Heart right ventricle (tissue), 16 donors: Measurements from ENCODE around the gene SENP2. TPM values are rescaled to one million over a fixed set of nuclear protein-coding genes. Genes with fewer than 3 reads are reported as not detected.
"Not testable (repeated sequence)": the region's sequence is repeated elsewhere in the genome, so short reads cannot be mapped to it uniquely, and the experiment has no call there.

Experiments
- ATAC-seq, 8 donors: fragments of 200-7000 bp; cut with Tn5 transposase; one replicate each; pipeline ENCODE4 v1.9.1; 2020; ENCODE audit warnings: mild to moderate bottlenecking in 8 of 8, moderate library complexity in 8 of 8, moderate number of reproducible peaks in 1 of 8
- DNase-seq, 2 donors: peaks; one replicate each; pipeline ENCODE4 v3.0.0-alpha.2; 2020
- H3K27ac ChIP-seq, 10 donors: fragments of 200-600 bp; sonication (generic) in 2 of 10; one replicate each; pipeline versions ENCODE4 v1.5.0 to v1.8.0; 2020 to 2022; ENCODE audit warnings: mild to moderate bottlenecking in 3 of 10
- H3K27me3 ChIP-seq, 7 donors: fragments of 200-600 bp; one replicate each; pipeline ENCODE4 v1.8.0; 2021 to 2022; ENCODE audit warnings: mild to moderate bottlenecking in 2 of 7
- H3K36me3 ChIP-seq, 9 donors: fragments of 200-600 bp; sonication (generic) in 1 of 9; one replicate each; pipeline versions ENCODE4 v1.5.0 to v1.8.0; 2020 to 2022; ENCODE audit warnings: mild to moderate bottlenecking in 2 of 9
- H3K4me1 ChIP-seq, 9 donors: fragments of 200-600 bp; sonication (generic) in 1 of 9; one replicate each; pipeline versions ENCODE4 v1.5.0 to v1.8.0; 2020 to 2022; ENCODE audit warnings: mild to moderate bottlenecking in 4 of 9
- H3K4me3 ChIP-seq, 10 donors: fragments of 200-600 bp; sonication (generic) in 2 of 10; one replicate each; pipeline versions ENCODE4 v1.5.0 to v1.8.0; 2020 to 2022; ENCODE audit warnings: mild to moderate bottlenecking in 7 of 10, moderate library complexity in 2 of 10
- H3K9me3 ChIP-seq, 11 donors: fragments of 200-600 bp in 10 of 11; sonication (generic) in 2 of 11; one replicate each; pipeline versions ENCODE4 v1.5.0 to v1.8.0; 2013 to 2022; ENCODE audit warnings: mild to moderate bottlenecking in 2 of 11, control low read depth in 1 of 11, moderate library complexity in 1 of 11
- WGBS, 2 donors: extraction: QIAGEN DNeasy Blood & Tissue Kit; methylation state at CpG; one replicate each; pipeline ENCODE4 v1.1.7; 2013; ENCODE audit warnings: inconsistent platforms in 1 of 2; 5-methylcytosine and 5-hydroxymethylcytosine counted together
- intact Hi-C, 10 donors: fragments of 100-400 bp; cut with DNase I; formaldehyde crosslinking; loops; one replicate each; pipeline versions ENCODE4 v1.11.1 to v1.14.2; 2022
- polyA plus RNA-seq, 2 donors: library from polyadenylated mRNA; stranded (reverse); fragments of 200-250 nt; gene quantifications; one replicate each; pipeline ENCODE4 v1.2.3, GENCODE V29; 2013
- total RNA-seq, 10 donors: library from RNA; stranded (reverse); fragmentation: NEBNext Ultra II Directional in 3 of 10; extraction: Animal tissue kit (Norgen Biotek cat#: 25700) in 3 of 10; gene quantifications; one replicate each; pipeline versions ENCODE4 v1.2.1 to v1.2.4, GENCODE V29; 2021 to 2023
- TF ChIP-seq, protein P1 (sequence below), 9 donors: fragments of 200-600 bp; sonication (generic) in 2 of 9; IDR thresholded peaks; one replicate each; pipeline versions ENCODE4 v1.5.0 to v1.8.0; 2021 to 2022; ENCODE audit warnings: antibody characterized with exemption in 9 of 9, mild to moderate bottlenecking in 5 of 9, moderate library complexity in 1 of 9
- donor health status: Arrhythmogenic right ventricular cardiomyopathy.
- donor health status: ischemic (EF 13 %, LVEDD 7.1; RV severe dilation, severe dysfunction).
- donor health status: healthy with polysubstance abuse.
- donor health status: DM: no; HTN: yes; CAD: no.
- donor health status: DM: no; HTN: no; CAD: no.
- donor health status: ischemic (EF 25% LVEDD 6.9; RV normal size, moderate dysfunction).
- donor health status: ischemic (EF 25% LVEDD 5.7; RV mildly dilated, moderate dysfunction).
- donor health status: healthy.
- donor health status: DM: yes; HTN: yes; CAD: no.
- donor health status: Ischemic cardiomyopathy.
- donor health status: ischemic (EF 35%, LVEDD 5.7; RV mildly dilated, moderate dysfunction).
- donor health status: nonischemic (EF 11% LVEDD 7.7; RV severe dilation, severe dysfunction).
- donor health status: DM: yes; HTN: yes; CAD: no.
- donor health status: PGD.
- donor health status: ischemic (EF 29% LVEDD 5.4; RV normal size, mild dysfunction).
- donor health status: nonischemic (EF 23%, LVEDD 6.1; RV moderate dilation, normal function).

The SENP2 gene
- total and polyA plus RNA-seq, 12 donors: 7.9 to 46.5 (median 34.9) TPM

DNA sequence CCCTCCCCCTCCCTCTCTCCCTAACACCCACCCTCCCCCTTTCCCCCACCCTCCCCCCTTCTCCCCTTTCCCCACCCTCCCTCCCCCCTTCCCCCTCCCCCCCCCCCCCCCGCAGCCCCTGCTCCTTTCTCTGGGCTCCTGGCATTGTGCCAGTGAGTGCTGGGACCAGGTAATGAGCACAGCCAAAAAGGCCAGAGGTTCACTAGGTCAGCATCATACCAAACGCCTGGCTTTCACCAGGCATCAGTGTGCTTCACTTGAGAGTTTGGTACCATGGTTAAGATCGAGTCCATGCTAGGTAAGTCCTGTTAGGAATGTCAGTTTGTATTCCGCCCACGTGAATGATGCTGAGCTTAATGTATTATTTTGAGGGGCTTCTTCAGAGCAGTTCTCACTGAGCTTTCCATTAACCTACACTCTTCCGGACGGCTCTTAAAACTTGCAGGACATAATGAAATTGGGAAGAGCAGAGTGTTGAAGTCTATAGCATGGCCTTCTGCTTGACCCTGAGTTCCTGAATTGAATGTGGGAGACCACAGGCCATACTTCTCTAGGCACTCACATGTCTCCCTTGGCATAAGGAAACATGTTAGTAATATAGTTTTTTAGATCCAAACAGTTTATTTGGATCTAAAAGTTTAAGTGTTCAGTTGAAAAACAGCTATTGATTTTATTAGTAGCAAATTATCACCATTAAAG lies 45.6 kb downstream of the SENP2 start:
- Histone ChIP-seq H3K27me3 (no peaks in the 10 kb centered on the region), H3K36me3 (peaks cover 0 to 52% (median 27%) of the 10 kb centered on the region in 9 donors), H3K4me3 (no peak overlapping the region), H3K27ac (no peak overlapping the region), H3K9me3 (no peaks in the 10 kb centered on the region), H3K4me1 (peaks cover 0 to 20% (median 14%) of the 10 kb centered on the region in 9 donors)
- 91 to 94% methylated on average over 6 of the region's 7 CpGs for WGBS, 2 donors
- intact Hi-C loops: no loop called here
- TF ChIP-seq, protein P1, sequence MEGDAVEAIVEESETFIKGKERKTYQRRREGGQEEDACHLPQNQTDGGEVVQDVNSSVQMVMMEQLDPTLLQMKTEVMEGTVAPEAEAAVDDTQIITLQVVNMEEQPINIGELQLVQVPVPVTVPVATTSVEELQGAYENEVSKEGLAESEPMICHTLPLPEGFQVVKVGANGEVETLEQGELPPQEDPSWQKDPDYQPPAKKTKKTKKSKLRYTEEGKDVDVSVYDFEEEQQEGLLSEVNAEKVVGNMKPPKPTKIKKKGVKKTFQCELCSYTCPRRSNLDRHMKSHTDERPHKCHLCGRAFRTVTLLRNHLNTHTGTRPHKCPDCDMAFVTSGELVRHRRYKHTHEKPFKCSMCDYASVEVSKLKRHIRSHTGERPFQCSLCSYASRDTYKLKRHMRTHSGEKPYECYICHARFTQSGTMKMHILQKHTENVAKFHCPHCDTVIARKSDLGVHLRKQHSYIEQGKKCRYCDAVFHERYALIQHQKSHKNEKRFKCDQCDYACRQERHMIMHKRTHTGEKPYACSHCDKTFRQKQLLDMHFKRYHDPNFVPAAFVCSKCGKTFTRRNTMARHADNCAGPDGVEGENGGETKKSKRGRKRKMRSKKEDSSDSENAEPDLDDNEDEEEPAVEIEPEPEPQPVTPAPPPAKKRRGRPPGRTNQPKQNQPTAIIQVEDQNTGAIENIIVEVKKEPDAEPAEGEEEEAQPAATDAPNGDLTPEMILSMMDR (IDR thresholded peaks at IDR 0.05): no peak
- DNase-seq (no peak), ATAC-seq (no peak)

DNA sequence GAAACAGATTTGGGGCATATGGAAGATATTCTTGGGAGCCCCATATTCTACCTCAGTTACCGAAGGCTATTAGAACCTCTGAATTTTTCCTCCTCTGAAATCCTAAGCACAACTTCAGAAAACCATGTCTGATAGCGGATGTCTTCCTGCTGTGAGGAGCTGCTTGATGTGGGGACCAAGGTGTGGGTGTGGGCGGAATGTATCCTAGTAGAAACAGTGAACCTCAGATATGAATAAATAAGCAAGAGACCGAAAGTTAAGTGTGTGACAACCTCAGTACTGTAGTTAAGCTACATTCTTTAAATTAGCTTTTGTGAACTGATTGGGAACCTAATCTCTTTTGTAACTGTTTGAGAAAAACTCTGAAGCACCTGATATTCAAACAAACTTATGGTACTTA lies 46.9 kb downstream of the SENP2 start:
- WGBS, 2 donors: 95 to 96% methylated on average over 4 of the region's 4 CpGs
- TF ChIP-seq, protein P1 (IDR thresholded peaks at IDR 0.05): no peak
- Histone ChIP-seq H3K27me3 (no peaks in the 10 kb centered on the region), H3K4me1 (peaks cover 0 to 20% (median 14%) of the 10 kb centered on the region in 9 donors), H3K4me3 (no peak overlapping the region), H3K9me3 (no peaks in the 10 kb centered on the region), H3K36me3 (peaks cover 0 to 39% (median 18%) of the 10 kb centered on the region in 9 donors), H3K27ac (no peak overlapping the region)
- no peak for ATAC-seq
- intact Hi-C loops: no loop called here
- DNase-seq: no peak

DNA sequence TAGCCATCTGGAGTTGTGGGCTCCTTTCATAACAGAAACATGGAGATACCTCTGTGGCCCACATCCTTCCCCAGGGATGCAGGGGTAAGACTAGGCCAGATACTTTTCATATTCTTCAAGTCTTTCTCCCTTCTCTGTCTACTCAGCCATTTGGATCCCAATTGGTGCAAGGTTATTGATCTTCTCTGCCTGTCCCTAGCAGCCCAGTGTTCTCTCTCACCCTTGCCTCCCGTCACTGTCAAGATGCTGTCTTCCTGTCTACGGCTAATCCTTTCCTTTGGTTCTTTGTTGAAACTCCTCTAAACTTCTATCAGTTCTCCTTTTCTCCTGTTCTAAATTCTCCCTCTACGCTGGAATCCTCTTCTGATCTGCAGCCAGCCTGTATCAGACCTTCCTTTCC lies 51.3 kb downstream of the SENP2 start:
- no peak for ATAC-seq
- Histone ChIP-seq H3K9me3 (no peaks in the 10 kb centered on the region), H3K27ac (no peak overlapping the region), H3K4me1 (no peaks in the 10 kb centered on the region), H3K27me3 (no peaks in the 10 kb centered on the region), H3K4me3 (no peak overlapping the region), H3K36me3 (peaks cover 0 to 7% (median 0%) of the 10 kb centered on the region in 9 donors)
- DNase-seq: no peak
- 38 to 44% methylated on average over 3 of the region's 3 CpGs for WGBS, 2 donors
- intact Hi-C loops: no loop called here
- TF ChIP-seq, protein P1 (IDR thresholded peaks at IDR 0.05): no peak

DNA sequence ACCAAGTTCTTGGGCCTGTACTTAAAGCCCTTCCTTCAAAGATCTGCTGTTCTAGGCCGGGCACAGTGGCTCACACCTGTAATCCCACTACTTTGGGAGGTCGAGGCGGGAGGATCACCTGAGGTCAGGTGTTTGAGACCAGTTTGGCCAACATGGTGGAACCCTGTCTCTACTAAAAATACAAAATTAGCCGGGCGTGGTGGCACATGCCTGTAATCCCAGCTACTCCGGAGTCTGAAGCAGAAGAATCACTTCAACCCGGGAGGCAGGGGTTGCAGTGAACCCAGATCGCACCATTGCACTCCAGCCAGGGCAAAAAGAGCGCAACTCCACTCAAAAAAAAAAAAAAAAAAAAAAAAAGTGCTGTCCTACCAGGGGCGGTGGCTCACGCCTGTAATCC lies 52.6 kb downstream of the SENP2 start:
- H3K4me1 ChIP-seq, H3K27me3 ChIP-seq, H3K9me3 ChIP-seq, H3K36me3 ChIP-seq, H3K27ac ChIP-seq, intact Hi-C loops, DNase-seq, H3K4me3 ChIP-seq, ATAC-seq: not testable (repeated sequence)
- WGBS, 2 donors: 95 to 97% methylated on average over 11 of the region's 11 CpGs

DNA sequence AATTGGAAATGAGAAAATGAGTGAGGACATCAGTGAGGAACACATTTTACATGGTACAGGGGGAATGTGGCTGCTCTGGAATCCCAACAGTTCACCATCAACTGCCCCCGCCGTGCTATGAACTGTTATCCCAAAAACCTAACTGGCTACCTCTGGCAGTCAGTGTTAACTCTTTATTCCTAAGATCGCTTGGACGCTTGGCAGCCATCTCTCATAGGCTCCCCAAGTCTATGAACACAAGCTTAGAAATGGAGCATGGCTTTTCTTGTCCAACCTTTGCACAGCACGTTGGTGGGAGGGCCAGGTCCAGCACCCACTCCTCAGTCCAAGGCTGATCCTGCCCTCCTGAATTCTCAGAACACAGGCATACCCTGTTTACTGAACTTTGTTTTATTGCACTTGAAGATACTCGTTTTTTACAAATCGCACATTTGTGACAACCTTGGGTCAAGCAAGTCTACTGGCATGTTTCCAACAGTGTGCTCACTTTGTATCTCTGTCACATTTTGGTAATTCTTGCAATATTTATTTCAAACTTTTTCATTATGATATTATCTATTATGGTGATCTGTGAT lies 53.6 kb downstream of the SENP2 start:
- intact Hi-C loops: no loop called here
- Histone ChIP-seq H3K36me3 (peaks cover 0 to 2% (median 0%) of the 10 kb centered on the region in 9 donors), H3K27me3 (no peaks in the 10 kb centered on the region), H3K4me1 (no peaks in the 10 kb centered on the region), H3K4me3 (no peak overlapping the region), H3K9me3 (no peaks in the 10 kb centered on the region), H3K27ac (no peak overlapping the region)
- DNase-seq (no peak), ATAC-seq (no peak)
- WGBS, 2 donors: 77 to 79% methylated on average over 7 of the region's 7 CpGs
- TF ChIP-seq, protein P1 (IDR thresholded peaks at IDR 0.05): no peak
